Activated CD8-positive, alpha-beta memory T cell treated with anti-CD3 and anti-CD28 coated beads for 48 hours (primary cell): ENCODE data around the gene ABAT.
"Not testable (repeated sequence)": the region's sequence is repeated elsewhere in the genome, so short reads cannot be mapped to it uniquely, and the experiment has no call there.

Source experiments
- DNase-seq, 3 experiments: peaks; one replicate each; pipeline ENCODE4 v3.0.0-alpha.2; 2020; ENCODE audit warnings: low read depth in 2 of 3, low spot score in 2 of 3

Gene ABAT

GRCh38 chr16:8775359-8775758 lies 100.9 kb downstream of the ABAT start:
- no peak for DNase-seq

GRCh38 chr16:8776129-8776584 lies 101.7 kb downstream of the ABAT start:
- DNase-seq = no peak

DNA sequence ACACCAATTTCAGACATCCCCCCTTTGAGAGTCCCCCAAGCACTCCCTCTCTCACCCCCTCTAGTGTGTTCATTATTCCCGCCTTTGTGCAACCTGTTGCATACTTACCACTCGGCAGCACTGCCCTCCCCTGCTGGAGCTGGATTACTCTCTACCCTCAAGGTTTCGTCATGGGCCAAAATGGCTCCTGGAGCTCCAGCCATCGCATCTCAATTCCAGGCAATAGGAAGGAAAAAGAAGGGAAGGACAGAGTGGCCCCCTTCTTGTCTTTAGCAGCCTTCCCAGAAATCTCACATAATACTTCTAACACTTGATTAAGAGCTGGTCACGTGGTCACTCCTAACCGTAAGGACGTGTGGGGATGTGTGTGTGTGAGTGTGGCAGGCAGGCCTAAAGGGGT lies 102.8 kb downstream of the ABAT start:
- no peak for DNase-seq

DNA sequence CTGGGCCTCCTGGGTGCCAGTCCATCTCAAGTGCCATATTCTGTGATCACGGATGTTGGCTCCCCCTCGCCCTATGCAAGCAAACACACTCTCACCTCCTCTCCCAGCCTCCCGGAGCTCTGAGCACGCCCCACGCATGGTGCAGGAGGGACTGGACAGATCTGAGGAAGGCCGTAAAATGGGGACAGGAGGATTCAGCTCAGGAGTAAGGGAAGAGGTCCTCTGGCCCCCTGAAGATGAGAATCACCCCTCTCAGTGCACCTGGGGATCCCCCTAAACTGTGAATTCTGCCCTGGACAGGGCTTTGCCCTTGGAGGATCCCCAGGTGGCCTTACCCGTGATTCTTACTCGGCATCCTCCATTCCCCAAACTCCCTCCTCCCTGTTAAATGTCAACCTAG lies 107.4 kb downstream of the ABAT start:
- no peak for DNase-seq

DNA sequence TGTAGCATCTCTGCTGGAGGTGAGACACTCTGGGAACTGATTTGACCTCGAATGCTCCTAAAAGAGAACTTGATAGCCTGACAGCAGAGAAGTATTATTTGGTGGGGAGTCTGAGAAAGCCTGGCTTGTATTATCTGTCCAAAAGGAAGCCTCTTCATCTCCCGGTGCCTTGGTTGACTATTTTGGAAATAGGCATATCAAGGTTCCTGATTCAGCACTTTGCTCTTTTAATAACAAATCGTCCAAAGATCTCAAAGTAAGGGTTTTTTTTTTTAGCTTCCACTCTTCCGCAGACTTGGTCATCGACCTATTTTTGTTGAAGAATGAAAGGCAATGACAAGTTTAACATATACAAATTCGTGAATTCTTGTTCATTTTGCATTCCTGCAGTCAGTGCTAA lies 108.3 kb downstream of the ABAT start:
- DNase-seq = no peak

- no peak for DNase-seq
Measured at GRCh38 chr16:8785408-8785807, 111.0 kb downstream of the ABAT start.

- not testable (repeated sequence) for DNase-seq
Measured at GRCh38 chr16:8786316-8786715, 111.9 kb downstream of the ABAT start.

- DNase-seq = no peak
Measured at GRCh38 chr16:8788578-8789172, 114.3 kb downstream of the ABAT start.

- no peak for DNase-seq
Measured at GRCh38 chr16:8795091-8795490, 120.7 kb downstream of the ABAT start.

DNA sequence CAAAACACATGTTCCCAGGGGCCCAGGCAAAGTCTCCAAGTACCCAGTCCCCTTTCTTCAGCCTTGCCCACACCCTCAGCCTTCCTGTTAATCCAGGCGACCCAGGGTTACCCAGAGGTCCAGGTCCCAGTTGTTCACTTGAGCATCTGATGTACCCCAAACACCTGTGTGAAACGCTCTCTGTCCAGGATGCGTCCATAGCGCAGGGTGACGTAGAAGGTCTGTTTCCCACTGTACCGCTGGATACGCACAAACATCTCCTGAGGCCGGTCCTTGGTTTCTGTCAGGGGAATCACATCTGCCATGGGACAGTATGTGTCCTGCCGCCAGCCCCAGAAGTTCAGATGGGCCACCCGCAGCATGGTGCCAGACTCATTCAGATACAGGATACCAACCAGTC lies 121.4 kb downstream of the ABAT start:
- no peak for DNase-seq

GRCh38 chr16:8796469-8797363 lies 122.3 kb downstream of the ABAT start:
- DNase-seq = no peak

DNA sequence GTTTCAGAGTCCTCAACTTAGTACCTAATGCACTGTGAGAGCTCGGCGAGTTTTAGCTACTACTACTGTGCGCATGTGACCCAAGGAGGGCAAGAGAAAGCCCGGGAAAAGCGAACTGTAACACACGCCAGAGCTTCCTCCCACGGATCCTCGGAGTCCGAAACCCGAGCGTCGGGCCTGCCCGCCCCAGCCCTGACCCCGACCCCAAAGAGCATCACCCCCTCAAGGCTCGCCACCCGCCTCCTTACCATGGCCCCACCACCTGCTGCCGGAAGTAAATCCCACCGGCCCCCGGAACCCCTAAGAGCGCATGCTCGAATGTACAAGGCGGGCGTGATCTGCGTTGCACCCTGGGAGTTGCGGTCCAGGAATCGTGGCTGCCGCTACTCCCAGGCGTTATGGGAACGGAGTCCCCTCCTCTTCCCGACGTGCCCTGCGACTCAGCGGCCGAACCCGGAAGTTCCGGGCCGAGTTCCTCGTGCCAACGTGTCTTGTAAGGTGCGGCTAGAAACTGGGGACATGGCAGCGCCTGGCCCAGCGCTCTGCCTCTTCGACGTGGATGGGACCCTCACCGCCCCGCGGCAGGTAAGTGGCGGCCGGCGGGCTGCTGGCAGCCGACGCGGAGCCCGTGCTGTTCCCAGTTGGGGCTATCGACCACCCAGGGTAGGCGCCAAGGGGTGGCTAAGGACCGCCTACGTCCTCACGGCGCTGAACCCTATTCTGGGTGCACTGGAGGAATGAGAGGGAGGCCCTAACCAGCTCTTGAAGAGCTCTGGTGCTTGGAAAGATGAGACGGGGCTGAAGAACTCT lies 123.2 kb downstream of the ABAT start, which contains the start of the genes PMM2 and TMEM186:
Gene PMM2, plus strand, starts transcription at position 476 of the 810 bp plus-strand sequence. Its CDS starts 44 bp downstream, at position 520.
Gene TMEM186, minus strand, starts transcription at position 276 of the 810 bp plus-strand sequence. Its CDS starts 25 bp downstream, at position 251.
- peak; percentile 76 to 90 (median 88) for DNase-seq

DNA sequence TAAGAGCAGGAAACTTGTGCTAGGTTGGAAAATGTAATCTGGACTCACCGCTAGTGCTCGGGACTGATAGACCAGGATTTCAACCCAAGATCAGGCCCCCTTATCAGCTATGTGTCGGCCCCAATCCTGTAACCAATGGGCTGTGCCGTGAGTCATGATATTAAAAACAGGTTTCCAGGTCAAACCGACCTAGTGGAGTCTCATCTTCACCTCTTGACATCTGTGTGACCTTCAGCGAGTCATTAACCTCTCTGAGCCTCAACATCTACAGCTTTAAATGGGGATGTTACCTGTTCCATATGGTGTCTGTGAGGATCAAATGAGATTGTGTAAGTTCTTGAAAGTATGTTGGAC lies 123.7 kb downstream of the ABAT start:
- DNase-seq = peak in 1 of 3 experiments; percentile 5

- DNase-seq = no peak
Measured at GRCh38 chr16:8798535-8799157, 124.2 kb downstream of the ABAT start.

DNA sequence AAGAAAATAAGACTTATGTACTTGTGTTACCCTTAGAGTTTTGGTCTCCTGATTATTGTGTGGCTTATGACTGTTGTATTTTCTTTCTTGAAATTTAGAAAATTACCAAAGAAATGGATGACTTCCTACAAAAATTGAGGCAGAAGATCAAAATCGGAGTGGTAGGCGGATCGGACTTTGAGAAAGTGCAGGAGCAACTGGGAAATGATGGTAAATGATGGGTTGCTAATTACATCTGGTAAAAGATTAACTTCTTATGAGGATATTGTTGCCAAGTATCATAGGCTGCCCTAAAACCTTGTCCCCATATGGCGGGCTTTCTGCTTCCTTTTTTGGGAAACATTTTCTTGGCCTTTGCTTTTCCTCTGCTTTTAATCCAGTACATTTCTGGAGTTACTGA lies 127.3 kb downstream of the ABAT start:
- DNase-seq = no peak

GRCh38 chr16:8803733-8804132 lies 129.3 kb downstream of the ABAT start:
- not testable (repeated sequence) for DNase-seq

DNA sequence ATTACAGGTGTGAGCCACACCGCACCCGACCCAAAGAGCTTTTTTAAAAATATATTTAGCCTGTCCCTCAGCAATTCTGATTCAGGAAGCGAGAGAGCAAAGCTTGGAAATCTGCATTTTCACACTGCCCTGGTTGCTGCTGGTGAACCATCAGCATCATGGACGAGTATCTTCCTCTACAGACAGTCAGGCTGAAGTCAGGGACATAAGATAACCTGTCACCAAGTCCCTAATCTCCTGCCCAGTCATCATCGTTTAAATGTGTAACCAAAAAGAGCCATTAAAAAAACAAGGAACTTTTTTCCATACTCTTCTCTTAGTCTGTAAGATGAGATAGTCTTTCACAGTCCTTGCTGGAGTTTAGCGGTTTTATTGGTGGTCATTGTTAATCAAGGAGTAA lies 129.9 kb downstream of the ABAT start:
- no peak for DNase-seq

- DNase-seq = no peak
Measured at GRCh38 chr16:8806272-8806983, 132.0 kb downstream of the ABAT start.

DNA sequence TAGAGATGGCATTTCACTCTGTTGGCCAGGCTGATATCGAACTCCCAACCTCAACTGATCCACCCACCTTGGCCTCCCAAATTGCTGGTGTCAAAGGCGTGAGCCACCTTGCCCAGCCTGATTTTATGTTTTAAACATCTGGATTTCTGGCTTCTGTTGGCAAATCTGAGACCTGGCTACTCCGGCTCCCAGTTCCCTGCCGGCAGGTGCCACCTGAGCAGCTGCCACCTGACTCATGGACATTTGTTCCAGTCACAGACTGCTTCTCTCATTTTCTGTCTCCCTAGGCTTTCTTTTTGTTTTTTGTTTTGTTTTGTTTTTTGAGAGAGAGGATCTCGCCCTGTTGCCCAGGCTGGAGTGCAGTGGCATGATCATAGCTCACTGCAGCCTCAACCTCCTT lies 132.8 kb downstream of the ABAT start:
- no peak for DNase-seq

- no peak for DNase-seq
Measured at GRCh38 chr16:8808009-8808408, 133.6 kb downstream of the ABAT start.
